HepG2 (cell line): Measurements from ENCODE around the gene PLLP. TPM values are rescaled to one million over a fixed set of nuclear protein-coding genes. Genes with fewer than 3 reads are reported as not detected.

ENCODE experiments used
- ETV6 ChIP-seq: sonication (generic); formaldehyde crosslinking; conservative IDR thresholded peaks from 2 replicates; pipeline ENCODE4 v1.4.0; 2020; ENCODE audit warnings: missing genetic modification reagents
- IKZF1 ChIP-seq: fragments of 450-650 bp; IDR thresholded peaks from 2 replicates; pipeline ENCODE4 v1.7.1; 2016
- KLF11 ChIP-seq: IDR thresholded peaks from 2 replicates; pipeline ENCODE4 v1.6.1; 2016; ENCODE audit warnings: missing compliant biosample characterization
- ZFP36L2 ChIP-seq: sonication (generic); formaldehyde crosslinking; IDR thresholded peaks from 2 replicates; pipeline ENCODE4 v1.4.0; 2020; ENCODE audit warnings: missing genetic modification reagents
- ZNF382 ChIP-seq: sonication (generic); formaldehyde crosslinking; IDR thresholded peaks from 2 replicates; pipeline ENCODE4 v1.5.0; 2020; ENCODE audit warnings: missing genetic modification reagents, mild to moderate bottlenecking, borderline replicate concordance
- ZNF569 ChIP-seq: sonication (generic); formaldehyde crosslinking; IDR thresholded peaks from 2 replicates; pipeline ENCODE4 v1.5.0; 2020; ENCODE audit warnings: mild to moderate bottlenecking, missing genetic modification reagents, moderate library complexity, borderline replicate concordance
- ZNF746 ChIP-seq: sonication (generic); formaldehyde crosslinking; IDR thresholded peaks from 2 replicates; pipeline ENCODE4 v1.8.0; 2022; ENCODE audit warnings: mild to moderate bottlenecking, missing genetic modification reagents
- ZNF75D ChIP-seq: sonication (generic); formaldehyde crosslinking; IDR thresholded peaks from 2 replicates; pipeline ENCODE4 v1.8.1; 2023; ENCODE audit warnings: missing genetic modification reagents, mild to moderate bottlenecking, borderline replicate concordance
- ZNF83 ChIP-seq: sonication (generic); formaldehyde crosslinking; IDR thresholded peaks from 2 replicates; pipeline ENCODE4 v1.4.0; 2020; ENCODE audit warnings: missing genetic modification reagents, mild to moderate bottlenecking, borderline replicate concordance
- polyA plus RNA-seq, 8 experiments: library from polyadenylated mRNA; depleted of rRNA in 3 of 8; stranded (reverse) in 7 of 8; unstranded in 1 of 8; fragments of >200 nt; fragmentation: Illumina TruSeq in 4 of 8; extraction: Trizol in 4 of 8; gene quantifications; 2 replicates each; pipeline versions ENCODE4 v1.2.1 to v1.2.3, GENCODE V29; 2011 to 2016; ENCODE audit warnings: low read depth in 4 of 8, missing spikeins in 1 of 8, mixed read lengths in 1 of 8; ENCODE audit not compliant: insufficient read depth in 1 of 8
- total RNA-seq, 5 experiments: library from RNA; depleted of rRNA; stranded (reverse); fragments of >200 nt; fragmentation: Illumina TruSeq; extraction: Trizol; gene quantifications; 2 replicates each; pipeline ENCODE4 v1.2.3, GENCODE V29; 2016; ENCODE audit warnings: low read depth in 1 of 5
- TF ChIP-seq, protein P1 (sequence below): sonication (generic); formaldehyde crosslinking; IDR thresholded peaks from 2 replicates; pipeline ENCODE4 v1.9.0; 2021; ENCODE audit warnings: mild to moderate bottlenecking, missing genetic modification reagents
- TF ChIP-seq, protein P2 (sequence below): sonication (generic); formaldehyde crosslinking; IDR thresholded peaks from one replicate; pipeline ENCODE4 v1.5.1; 2020; ENCODE audit warnings: mild to moderate bottlenecking, missing genetic modification reagents; ENCODE audit errors: not compliant biosample characterization
- TF ChIP-seq, protein P3 (sequence below): sonication (generic); formaldehyde crosslinking; IDR thresholded peaks from 2 replicates; pipeline ENCODE4 v1.9.0; 2021; ENCODE audit warnings: missing genetic modification reagents, borderline replicate concordance

Gene PLLP
- total and polyA plus RNA-seq, 2 of the 13 experiments (the other 11 are each of a cell fraction or from before 2014, with no cell fraction given): 60.6 to 127 TPM

DNA sequence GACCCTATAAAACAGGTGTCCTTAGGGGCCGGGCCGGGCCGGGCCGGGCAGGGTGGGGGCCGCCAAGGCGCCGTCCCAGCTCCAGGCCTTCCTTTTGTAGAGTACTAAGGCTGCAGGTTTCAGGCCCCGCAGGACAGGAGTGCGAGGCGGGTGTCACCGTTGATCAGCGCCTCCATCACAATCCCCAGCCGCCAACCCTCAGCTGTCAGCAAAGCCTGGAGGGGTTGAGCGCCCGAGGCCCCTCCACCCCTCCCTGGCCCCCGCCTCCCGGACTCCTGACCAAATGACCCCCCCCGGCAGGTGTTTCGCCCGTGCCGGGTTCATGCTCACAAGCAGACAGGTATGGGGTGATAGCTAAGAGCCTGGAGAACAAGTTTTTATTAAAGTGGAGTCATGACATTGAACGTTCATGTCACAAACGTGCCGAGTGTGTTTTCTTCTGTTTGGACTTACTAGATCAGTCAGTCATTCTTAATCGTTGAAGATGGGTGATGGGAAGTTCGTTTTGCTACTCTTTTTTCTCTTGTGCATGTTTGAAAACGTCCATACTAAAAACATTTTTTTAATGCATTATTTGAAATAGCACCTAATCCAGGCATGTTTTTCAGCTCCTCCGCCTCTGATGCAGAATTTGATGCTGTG lies 38.9 kb downstream of the PLLP start (continued):
- TF ChIP-seq, protein P1, sequence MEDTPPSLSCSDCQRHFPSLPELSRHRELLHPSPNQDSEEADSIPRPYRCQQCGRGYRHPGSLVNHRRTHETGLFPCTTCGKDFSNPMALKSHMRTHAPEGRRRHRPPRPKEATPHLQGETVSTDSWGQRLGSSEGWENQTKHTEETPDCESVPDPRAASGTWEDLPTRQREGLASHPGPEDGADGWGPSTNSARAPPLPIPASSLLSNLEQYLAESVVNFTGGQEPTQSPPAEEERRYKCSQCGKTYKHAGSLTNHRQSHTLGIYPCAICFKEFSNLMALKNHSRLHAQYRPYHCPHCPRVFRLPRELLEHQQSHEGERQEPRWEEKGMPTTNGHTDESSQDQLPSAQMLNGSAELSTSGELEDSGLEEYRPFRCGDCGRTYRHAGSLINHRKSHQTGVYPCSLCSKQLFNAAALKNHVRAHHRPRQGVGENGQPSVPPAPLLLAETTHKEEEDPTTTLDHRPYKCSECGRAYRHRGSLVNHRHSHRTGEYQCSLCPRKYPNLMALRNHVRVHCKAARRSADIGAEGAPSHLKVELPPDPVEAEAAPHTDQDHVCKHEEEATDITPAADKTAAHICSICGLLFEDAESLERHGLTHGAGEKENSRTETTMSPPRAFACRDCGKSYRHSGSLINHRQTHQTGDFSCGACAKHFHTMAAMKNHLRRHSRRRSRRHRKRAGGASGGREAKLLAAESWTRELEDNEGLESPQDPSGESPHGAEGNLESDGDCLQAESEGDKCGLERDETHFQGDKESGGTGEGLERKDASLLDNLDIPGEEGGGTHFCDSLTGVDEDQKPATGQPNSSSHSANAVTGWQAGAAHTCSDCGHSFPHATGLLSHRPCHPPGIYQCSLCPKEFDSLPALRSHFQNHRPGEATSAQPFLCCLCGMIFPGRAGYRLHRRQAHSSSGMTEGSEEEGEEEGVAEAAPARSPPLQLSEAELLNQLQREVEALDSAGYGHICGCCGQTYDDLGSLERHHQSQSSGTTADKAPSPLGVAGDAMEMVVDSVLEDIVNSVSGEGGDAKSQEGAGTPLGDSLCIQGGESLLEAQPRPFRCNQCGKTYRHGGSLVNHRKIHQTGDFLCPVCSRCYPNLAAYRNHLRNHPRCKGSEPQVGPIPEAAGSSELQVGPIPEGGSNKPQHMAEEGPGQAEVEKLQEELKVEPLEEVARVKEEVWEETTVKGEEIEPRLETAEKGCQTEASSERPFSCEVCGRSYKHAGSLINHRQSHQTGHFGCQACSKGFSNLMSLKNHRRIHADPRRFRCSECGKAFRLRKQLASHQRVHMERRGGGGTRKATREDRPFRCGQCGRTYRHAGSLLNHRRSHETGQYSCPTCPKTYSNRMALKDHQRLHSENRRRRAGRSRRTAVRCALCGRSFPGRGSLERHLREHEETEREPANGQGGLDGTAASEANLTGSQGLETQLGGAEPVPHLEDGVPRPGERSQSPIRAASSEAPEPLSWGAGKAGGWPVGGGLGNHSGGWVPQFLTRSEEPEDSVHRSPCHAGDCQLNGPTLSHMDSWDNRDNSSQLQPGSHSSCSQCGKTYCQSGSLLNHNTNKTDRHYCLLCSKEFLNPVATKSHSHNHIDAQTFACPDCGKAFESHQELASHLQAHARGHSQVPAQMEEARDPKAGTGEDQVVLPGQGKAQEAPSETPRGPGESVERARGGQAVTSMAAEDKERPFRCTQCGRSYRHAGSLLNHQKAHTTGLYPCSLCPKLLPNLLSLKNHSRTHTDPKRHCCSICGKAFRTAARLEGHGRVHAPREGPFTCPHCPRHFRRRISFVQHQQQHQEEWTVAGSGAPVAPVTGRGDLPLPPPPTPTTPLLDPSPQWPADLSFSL (CRISPR knock-in tag): no peak
- TF ChIP-seq KLF11 (CRISPR knock-in tag): no peak
- TF ChIP-seq ETV6 (CRISPR knock-in tag): no peak; the same call in none of the 2 replicates
- TF ChIP-seq ZNF75D (CRISPR knock-in tag): no peak
- no peak for TF ChIP-seq IKZF1
- TF ChIP-seq ZFP36L2: no peak
- 0 out of 2 replicates have a peak, but pooled peaks have one; percentile 30 for TF ChIP-seq ZNF569 (CRISPR knock-in tag)
- TF ChIP-seq ZNF746 (CRISPR knock-in tag): no peak
- TF ChIP-seq, protein P2, sequence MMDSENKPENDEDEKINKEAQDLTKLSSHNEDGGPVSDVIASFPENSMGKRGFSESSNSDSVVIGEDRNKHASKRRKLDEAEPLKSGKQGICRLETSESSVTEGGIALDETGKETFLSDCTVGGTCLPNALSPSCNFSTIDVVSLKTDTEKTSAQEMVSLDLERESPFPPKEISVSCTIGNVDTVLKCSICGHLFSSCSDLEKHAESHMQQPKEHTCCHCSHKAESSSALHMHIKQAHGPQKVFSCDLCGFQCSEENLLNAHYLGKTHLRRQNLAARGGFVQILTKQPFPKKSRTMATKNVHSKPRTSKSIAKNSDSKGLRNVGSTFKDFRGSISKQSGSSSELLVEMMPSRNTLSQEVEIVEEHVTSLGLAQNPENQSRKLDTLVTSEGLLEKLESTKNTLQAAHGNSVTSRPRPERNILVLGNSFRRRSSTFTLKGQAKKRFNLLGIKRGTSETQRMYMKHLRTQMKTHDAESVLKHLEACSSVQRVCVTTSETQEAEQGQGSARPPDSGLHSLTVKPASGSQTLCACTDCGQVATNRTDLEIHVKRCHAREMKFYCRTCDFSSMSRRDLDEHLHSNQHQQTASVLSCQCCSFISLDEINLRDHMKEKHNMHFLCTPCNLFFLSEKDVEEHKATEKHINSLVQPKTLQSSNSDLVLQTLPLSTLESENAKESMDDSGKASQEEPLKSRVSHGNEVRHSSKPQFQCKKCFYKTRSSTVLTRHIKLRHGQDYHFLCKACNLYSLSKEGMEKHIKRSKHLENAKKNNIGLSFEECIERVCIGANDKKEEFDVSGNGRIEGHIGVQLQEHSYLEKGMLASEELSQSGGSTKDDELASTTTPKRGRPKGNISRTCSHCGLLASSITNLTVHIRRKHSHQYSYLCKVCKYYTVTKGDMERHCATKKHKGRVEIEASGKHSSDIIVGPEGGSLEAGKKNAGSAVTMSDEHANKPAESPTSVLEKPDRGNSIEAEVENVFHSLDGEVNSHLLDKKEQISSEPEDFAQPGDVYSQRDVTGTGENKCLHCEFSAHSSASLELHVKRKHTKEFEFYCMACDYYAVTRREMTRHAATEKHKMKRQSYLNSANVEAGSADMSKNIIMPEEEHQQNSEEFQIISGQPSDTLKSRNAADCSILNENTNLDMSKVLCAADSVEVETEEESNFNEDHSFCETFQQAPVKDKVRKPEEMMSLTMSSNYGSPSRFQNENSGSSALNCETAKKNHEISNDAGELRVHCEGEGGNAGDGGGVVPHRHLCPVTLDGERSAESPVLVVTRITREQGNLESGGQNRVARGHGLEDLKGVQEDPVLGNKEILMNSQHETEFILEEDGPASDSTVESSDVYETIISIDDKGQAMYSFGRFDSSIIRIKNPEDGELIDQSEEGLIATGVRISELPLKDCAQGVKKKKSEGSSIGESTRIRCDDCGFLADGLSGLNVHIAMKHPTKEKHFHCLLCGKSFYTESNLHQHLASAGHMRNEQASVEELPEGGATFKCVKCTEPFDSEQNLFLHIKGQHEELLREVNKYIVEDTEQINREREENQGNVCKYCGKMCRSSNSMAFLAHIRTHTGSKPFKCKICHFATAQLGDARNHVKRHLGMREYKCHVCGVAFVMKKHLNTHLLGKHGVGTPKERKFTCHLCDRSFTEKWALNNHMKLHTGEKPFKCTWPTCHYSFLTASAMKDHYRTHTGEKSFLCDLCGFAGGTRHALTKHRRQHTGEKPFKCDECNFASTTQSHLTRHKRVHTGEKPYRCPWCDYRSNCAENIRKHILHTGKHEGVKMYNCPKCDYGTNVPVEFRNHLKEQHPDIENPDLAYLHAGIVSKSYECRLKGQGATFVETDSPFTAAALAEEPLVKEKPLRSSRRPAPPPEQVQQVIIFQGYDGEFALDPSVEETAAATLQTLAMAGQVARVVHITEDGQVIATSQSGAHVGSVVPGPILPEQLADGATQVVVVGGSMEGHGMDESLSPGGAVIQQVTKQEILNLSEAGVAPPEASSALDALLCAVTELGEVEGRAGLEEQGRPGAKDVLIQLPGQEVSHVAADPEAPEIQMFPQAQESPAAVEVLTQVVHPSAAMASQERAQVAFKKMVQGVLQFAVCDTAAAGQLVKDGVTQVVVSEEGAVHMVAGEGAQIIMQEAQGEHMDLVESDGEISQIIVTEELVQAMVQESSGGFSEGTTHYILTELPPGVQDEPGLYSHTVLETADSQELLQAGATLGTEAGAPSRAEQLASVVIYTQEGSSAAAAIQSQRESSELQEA (CRISPR knock-in tag): no peak
- TF ChIP-seq, protein P3, sequence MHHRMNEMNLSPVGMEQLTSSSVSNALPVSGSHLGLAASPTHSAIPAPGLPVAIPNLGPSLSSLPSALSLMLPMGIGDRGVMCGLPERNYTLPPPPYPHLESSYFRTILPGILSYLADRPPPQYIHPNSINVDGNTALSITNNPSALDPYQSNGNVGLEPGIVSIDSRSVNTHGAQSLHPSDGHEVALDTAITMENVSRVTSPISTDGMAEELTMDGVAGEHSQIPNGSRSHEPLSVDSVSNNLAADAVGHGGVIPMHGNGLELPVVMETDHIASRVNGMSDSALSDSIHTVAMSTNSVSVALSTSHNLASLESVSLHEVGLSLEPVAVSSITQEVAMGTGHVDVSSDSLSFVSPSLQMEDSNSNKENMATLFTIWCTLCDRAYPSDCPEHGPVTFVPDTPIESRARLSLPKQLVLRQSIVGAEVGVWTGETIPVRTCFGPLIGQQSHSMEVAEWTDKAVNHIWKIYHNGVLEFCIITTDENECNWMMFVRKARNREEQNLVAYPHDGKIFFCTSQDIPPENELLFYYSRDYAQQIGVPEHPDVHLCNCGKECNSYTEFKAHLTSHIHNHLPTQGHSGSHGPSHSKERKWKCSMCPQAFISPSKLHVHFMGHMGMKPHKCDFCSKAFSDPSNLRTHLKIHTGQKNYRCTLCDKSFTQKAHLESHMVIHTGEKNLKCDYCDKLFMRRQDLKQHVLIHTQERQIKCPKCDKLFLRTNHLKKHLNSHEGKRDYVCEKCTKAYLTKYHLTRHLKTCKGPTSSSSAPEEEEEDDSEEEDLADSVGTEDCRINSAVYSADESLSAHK (CRISPR knock-in tag): no peak
- TF ChIP-seq ZNF382 (CRISPR knock-in tag): no peak
- TF ChIP-seq ZNF83 (CRISPR knock-in tag): no peak
